ENCODE measurements around the gene LTBP1.
A peak's percentile ranks its signal among the peaks of the same experiment; 100 is the strongest.

Gene LTBP1

GRCh38 chr2:33372940-33373553, 426.3 kb downstream of the LTBP1 start:
- H3K36me3 ChIP-seq (ENCODE audit: insufficient read depth, low read length): no peaks in the 10 kb centered on the region
- no peak overlapping the region for H3K4me3 ChIP-seq (ENCODE audit: low read depth, low read length)
- peak overlapping the region; percentile 19; the same call in 1 of the 2 replicates for H3K27ac ChIP-seq (ENCODE audit: low read depth, low read length)
- no peaks in the 10 kb centered on the region for H3K27me3 ChIP-seq (ENCODE audit: insufficient read depth, low read length)
- no peaks in the 10 kb centered on the region for H3K79me2 ChIP-seq (ENCODE audit: control insufficient read depth, insufficient read depth, low read length, unreplicated experiment)
- H3K4me1 ChIP-seq (ENCODE audit: control insufficient read depth, insufficient read depth, low read length, unreplicated experiment): peaks cover 22% of the 10 kb centered on the region
- no peak overlapping the region for H2AFZ ChIP-seq (ENCODE audit: low read length, unreplicated experiment)

- Histone ChIP-seq H3K27ac (ENCODE audit: low read depth, low read length) (peak overlapping the region; percentile 69), H3K27me3 (ENCODE audit: insufficient read depth, low read length) (no peaks in the 10 kb centered on the region)
Measured at GRCh38 chr2:33373986-33374385, 427.2 kb downstream of the LTBP1 start.

GRCh38 chr2:33375054-33375453, 428.3 kb downstream of the LTBP1 start:
- Histone ChIP-seq H3K27me3 (ENCODE audit: insufficient read depth, low read length) (no peaks in the 10 kb centered on the region), H3K36me3 (ENCODE audit: insufficient read depth, low read length) (no peaks in the 10 kb centered on the region), H3K4me3 (ENCODE audit: low read depth, low read length) (no peak overlapping the region), H3K79me2 (ENCODE audit: control insufficient read depth, insufficient read depth, low read length, unreplicated experiment) (no peaks in the 10 kb centered on the region), H3K27ac (ENCODE audit: low read depth, low read length) (peak overlapping the region; percentile 69), H2AFZ (ENCODE audit: low read length, unreplicated experiment) (no peak overlapping the region), H3K4me1 (ENCODE audit: control insufficient read depth, insufficient read depth, low read length, unreplicated experiment) (peaks cover 26% of the 10 kb centered on the region)

More at GRCh38 chr2:33373986-33374385, 427.2 kb downstream of the LTBP1 start:
- Histone ChIP-seq H3K4me3 (ENCODE audit: low read depth, low read length) (no peak overlapping the region), H3K36me3 (ENCODE audit: insufficient read depth, low read length) (no peaks in the 10 kb centered on the region), H2AFZ (ENCODE audit: low read length, unreplicated experiment) (no peak overlapping the region), H3K79me2 (ENCODE audit: control insufficient read depth, insufficient read depth, low read length, unreplicated experiment) (no peaks in the 10 kb centered on the region), H3K4me1 (ENCODE audit: control insufficient read depth, insufficient read depth, low read length, unreplicated experiment) (peaks cover 26% of the 10 kb centered on the region)

GRCh38 chr2:33377048-33377447, 430.3 kb downstream of the LTBP1 start:
- Histone ChIP-seq H2AFZ (ENCODE audit: low read length, unreplicated experiment) (no peak overlapping the region), H3K4me1 (ENCODE audit: control insufficient read depth, insufficient read depth, low read length, unreplicated experiment) (peaks cover 26% of the 10 kb centered on the region)

GRCh38 chr2:33378556-33379210, 431.9 kb downstream of the LTBP1 start:
- H3K27me3 ChIP-seq (ENCODE audit: insufficient read depth, low read length): no peaks in the 10 kb centered on the region
- no peak overlapping the region for H3K4me3 ChIP-seq (ENCODE audit: low read depth, low read length)
- no peak overlapping the region for H2AFZ ChIP-seq (ENCODE audit: low read length, unreplicated experiment)
- no peaks in the 10 kb centered on the region for H3K36me3 ChIP-seq (ENCODE audit: insufficient read depth, low read length)
- no peak overlapping the region for H3K27ac ChIP-seq (ENCODE audit: low read depth, low read length)
- H3K79me2 ChIP-seq (ENCODE audit: control insufficient read depth, insufficient read depth, low read length, unreplicated experiment): no peaks in the 10 kb centered on the region
- H3K4me1 ChIP-seq (ENCODE audit: control insufficient read depth, insufficient read depth, low read length, unreplicated experiment): peaks cover 25% of the 10 kb centered on the region

More at GRCh38 chr2:33377048-33377447, 430.3 kb downstream of the LTBP1 start:
- H3K36me3 ChIP-seq (ENCODE audit: insufficient read depth, low read length): no peaks in the 10 kb centered on the region
- no peak overlapping the region for H3K4me3 ChIP-seq (ENCODE audit: low read depth, low read length)
- no peaks in the 10 kb centered on the region for H3K27me3 ChIP-seq (ENCODE audit: insufficient read depth, low read length)
- no peaks in the 10 kb centered on the region for H3K79me2 ChIP-seq (ENCODE audit: control insufficient read depth, insufficient read depth, low read length, unreplicated experiment)
- no peak overlapping the region for H3K27ac ChIP-seq (ENCODE audit: low read depth, low read length)

GRCh38 chr2:33380001-33380609, 433.4 kb downstream of the LTBP1 start:
- Histone ChIP-seq H3K79me2 (ENCODE audit: control insufficient read depth, insufficient read depth, low read length, unreplicated experiment) (no peaks in the 10 kb centered on the region), H3K27ac (ENCODE audit: low read depth, low read length) (no peak overlapping the region), H3K4me1 (ENCODE audit: control insufficient read depth, insufficient read depth, low read length, unreplicated experiment) (peaks cover 11% of the 10 kb centered on the region), H3K27me3 (ENCODE audit: insufficient read depth, low read length) (no peaks in the 10 kb centered on the region), H2AFZ (ENCODE audit: low read length, unreplicated experiment) (no peak overlapping the region), H3K4me3 (ENCODE audit: low read depth, low read length) (no peak overlapping the region), H3K36me3 (ENCODE audit: insufficient read depth, low read length) (no peaks in the 10 kb centered on the region)

- Histone ChIP-seq H2AFZ (ENCODE audit: low read length, unreplicated experiment) (no peak overlapping the region), H3K4me3 (ENCODE audit: low read depth, low read length) (no peak overlapping the region)
Measured at GRCh38 chr2:33380719-33381118, 434.0 kb downstream of the LTBP1 start.

GRCh38 chr2:33381301-33381858, 434.6 kb downstream of the LTBP1 start:
- Histone ChIP-seq H3K79me2 (ENCODE audit: control insufficient read depth, insufficient read depth, low read length, unreplicated experiment) (no peaks in the 10 kb centered on the region), H3K36me3 (ENCODE audit: insufficient read depth, low read length) (no peaks in the 10 kb centered on the region), H3K27me3 (ENCODE audit: insufficient read depth, low read length) (no peaks in the 10 kb centered on the region), H3K4me1 (ENCODE audit: control insufficient read depth, insufficient read depth, low read length, unreplicated experiment) (peaks cover 8% of the 10 kb centered on the region), H3K27ac (ENCODE audit: low read depth, low read length) (no peak overlapping the region), H3K4me3 (ENCODE audit: low read depth, low read length) (no peak overlapping the region), H2AFZ (ENCODE audit: low read length, unreplicated experiment) (no peak overlapping the region)

More at GRCh38 chr2:33380719-33381118, 434.0 kb downstream of the LTBP1 start:
- Histone ChIP-seq H3K79me2 (ENCODE audit: control insufficient read depth, insufficient read depth, low read length, unreplicated experiment) (no peaks in the 10 kb centered on the region), H3K4me1 (ENCODE audit: control insufficient read depth, insufficient read depth, low read length, unreplicated experiment) (peaks cover 8% of the 10 kb centered on the region), H3K36me3 (ENCODE audit: insufficient read depth, low read length) (no peaks in the 10 kb centered on the region), H3K27me3 (ENCODE audit: insufficient read depth, low read length) (no peaks in the 10 kb centered on the region), H3K27ac (ENCODE audit: low read depth, low read length) (no peak overlapping the region)

GRCh38 chr2:33383855-33384598, 437.3 kb downstream of the LTBP1 start:
- no peaks in the 10 kb centered on the region for H3K79me2 ChIP-seq (ENCODE audit: control insufficient read depth, insufficient read depth, low read length, unreplicated experiment)
- no peak overlapping the region for H2AFZ ChIP-seq (ENCODE audit: low read length, unreplicated experiment)
- H3K27ac ChIP-seq (ENCODE audit: low read depth, low read length): no peak overlapping the region
- peaks cover under 1% of the 10 kb centered on the region; the same call in 1 of the 2 replicates for H3K36me3 ChIP-seq (ENCODE audit: insufficient read depth, low read length)
- H3K4me3 ChIP-seq (ENCODE audit: low read depth, low read length): no peak overlapping the region
- H3K27me3 ChIP-seq (ENCODE audit: insufficient read depth, low read length): no peaks in the 10 kb centered on the region
- no peaks in the 10 kb centered on the region for H3K4me1 ChIP-seq (ENCODE audit: control insufficient read depth, insufficient read depth, low read length, unreplicated experiment)

GRCh38 chr2:33384599-33384961, 437.8 kb downstream of the LTBP1 start:
- Histone ChIP-seq H3K36me3 (ENCODE audit: insufficient read depth, low read length) (peaks cover 3% of the 10 kb centered on the region; the same call in 1 of the 2 replicates), H3K79me2 (ENCODE audit: control insufficient read depth, insufficient read depth, low read length, unreplicated experiment) (no peaks in the 10 kb centered on the region), H3K27me3 (ENCODE audit: insufficient read depth, low read length) (no peaks in the 10 kb centered on the region), H3K4me3 (ENCODE audit: low read depth, low read length) (no peak overlapping the region), H3K4me1 (ENCODE audit: control insufficient read depth, insufficient read depth, low read length, unreplicated experiment) (no peaks in the 10 kb centered on the region), H2AFZ (ENCODE audit: low read length, unreplicated experiment) (no peak overlapping the region), H3K27ac (ENCODE audit: low read depth, low read length) (no peak overlapping the region)
